ENCODE data around the gene ANKRD29.

- TF ChIP-seq FOXM1 (IDR thresholded peaks at IDR 0.05; ENCODE audit: borderline replicate concordance, low read depth), result no peak
- TF ChIP-seq RAD21 (IDR thresholded peaks at IDR 0.05; ENCODE audit: low read depth), result no peak
- TF ChIP-seq EP300 (IDR thresholded peaks at IDR 0.05; ENCODE audit: borderline replicate concordance), result no peak
- no peak for TF ChIP-seq CREB1 (IDR thresholded peaks at IDR 0.05; ENCODE audit: low read depth)
- TF ChIP-seq CEBPB (IDR thresholded peaks at IDR 0.05), result no peak
- no peak for TF ChIP-seq YY1 (IDR thresholded peaks at IDR 0.05; ENCODE audit: low read depth)
- TF ChIP-seq REST (IDR thresholded peaks at IDR 0.05; ENCODE audit: low read depth), result no peak
- no peak for TF ChIP-seq TAF1 (IDR thresholded peaks at IDR 0.05; ENCODE audit: low read depth)
- no peak for TF ChIP-seq TCF12 (IDR thresholded peaks at IDR 0.05; ENCODE audit: low read depth)
Observed at GRCh38 chr18:23556145-23556780, 106.4 kb downstream of the ANKRD29 start.
